HG03439 (cell line): Measurements from ENCODE around the gene MAGIX.

Source experiments
- ATAC-seq: cut with Tn5 transposase; IDR thresholded peaks from one replicate; pipeline ENCODE4 v1.9.1; 2021; ENCODE audit warnings: mild to moderate bottlenecking, moderate library complexity; ENCODE audit not compliant: unreplicated experiment

The MAGIX gene

DNA sequence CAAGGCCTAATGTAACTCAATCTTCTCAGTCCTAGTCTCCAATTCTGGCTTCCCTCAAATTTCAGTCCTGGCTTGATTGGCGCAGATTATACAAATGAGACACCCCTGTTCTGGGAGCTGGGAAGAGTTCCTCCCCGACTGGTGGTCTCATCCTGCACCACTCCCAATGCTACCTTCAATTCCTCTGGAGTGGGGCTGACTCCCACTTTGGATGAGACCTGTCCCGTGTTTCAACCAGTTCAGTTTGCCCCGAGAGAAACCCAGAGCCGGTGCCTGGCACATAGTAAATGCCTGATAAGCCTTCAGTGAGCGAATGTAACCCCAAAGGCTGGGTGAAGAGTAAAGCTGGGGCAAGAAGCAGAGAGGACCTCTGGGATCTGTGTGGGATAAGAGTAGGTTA is 41.5 kb downstream of the MAGIX start:
- no peak for ATAC-seq

- no peak for ATAC-seq
Observed at GRCh38 chrX:49204709-49205108, 42.2 kb downstream of the MAGIX start.

DNA sequence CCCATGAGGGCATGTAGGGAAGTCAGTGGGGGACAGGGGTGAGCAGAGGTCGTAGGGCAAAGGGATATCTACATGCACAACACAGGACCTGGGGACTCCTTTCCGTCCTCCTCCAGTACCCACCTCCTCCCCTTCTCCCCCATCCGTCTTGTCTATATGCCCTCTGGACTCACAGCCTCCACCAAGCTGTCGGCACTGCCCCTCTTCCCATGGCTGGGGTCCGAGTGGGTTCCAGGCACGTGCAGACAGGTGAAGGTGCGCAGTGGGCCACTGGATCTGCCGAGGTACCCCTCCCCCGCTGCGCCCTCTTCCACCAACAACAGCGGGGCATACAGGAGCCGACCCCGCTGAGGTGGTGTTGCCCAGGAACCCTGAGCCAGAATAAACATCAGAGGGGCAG is 42.9 kb downstream of the MAGIX start:
- ATAC-seq: no peak

DNA sequence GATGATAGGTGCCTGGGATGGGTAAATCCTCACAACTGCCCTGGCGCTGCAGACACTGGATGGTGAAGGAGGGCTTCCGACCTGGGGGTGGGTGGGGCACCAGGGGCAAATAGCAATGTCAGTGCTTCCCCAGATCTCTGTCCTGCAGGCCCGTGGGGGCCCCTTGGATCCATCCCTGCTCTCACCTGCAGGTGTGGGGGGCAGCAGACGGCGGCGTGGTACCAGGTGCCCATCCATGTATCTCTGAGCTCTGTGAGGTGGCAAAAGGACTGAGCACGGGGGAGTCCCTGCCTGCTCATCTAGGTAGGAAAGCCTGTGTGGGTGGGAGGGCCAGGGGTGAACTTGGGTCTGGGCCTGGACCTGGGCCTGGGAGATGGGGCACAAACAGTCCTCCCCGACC is 44.0 kb downstream of the MAGIX start:
- no peak for ATAC-seq

GRCh38 chrX:49208399-49208798 is 45.8 kb downstream of the MAGIX start:
- ATAC-seq: no peak

DNA sequence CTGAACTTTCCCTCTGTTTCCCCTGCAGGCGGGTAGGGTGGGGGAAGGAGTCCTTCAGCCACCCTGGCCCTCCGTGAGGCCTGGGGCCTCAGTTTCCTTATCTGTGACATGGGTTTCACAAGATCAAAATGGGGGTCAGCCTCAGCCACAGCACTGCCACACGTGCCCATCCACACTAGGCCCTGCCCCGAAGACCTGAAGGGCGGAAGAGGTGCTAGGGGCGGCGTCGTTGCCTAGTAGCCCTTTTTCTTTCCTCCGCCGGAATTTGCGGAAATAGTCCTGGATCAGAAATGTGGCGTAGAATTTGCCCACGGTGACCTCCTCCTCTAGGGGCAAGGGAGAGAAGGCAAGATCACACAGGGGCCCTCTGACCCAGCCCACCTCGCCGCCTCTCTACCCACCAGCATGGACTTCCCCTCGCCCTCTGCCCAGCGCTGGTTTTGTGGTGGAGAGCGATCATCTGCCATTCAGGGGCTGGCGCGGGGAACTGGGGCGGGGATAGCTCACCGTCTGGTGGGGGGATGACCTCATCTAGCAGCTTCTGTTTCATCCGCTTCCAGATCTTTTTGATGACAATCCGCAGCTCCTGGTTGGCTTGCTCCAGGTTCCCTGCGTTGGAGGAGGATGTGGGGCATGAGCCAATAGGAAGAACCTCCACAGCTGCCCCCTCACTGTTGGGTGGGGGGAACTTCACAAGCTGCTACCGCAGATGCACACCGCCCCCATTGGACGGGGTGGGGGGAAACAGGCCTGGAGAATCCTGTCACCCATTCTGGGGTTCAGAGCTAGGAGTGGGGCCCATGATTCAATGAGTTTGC is 47.1 kb downstream of the MAGIX start:
- no peak for ATAC-seq

DNA sequence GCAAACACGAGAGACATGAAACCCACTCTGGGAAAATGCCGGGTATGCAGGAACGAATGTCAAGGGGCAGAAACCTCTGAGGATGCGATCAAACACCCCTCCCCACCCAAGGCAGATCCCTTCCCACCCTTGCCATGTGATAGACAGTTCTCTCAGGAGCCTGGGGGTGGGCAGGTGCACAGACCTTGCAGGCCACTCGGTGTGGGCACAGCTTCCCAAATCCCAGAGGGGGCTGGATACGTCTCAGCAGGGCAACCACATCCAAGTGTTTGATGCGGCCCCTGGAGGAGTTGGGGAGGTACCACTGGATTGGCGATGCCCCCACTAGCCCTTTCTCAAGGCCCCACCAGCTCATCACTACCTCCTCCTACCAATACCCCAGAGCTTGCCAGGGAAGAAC is 47.8 kb downstream of the MAGIX start:
- no peak for ATAC-seq

DNA sequence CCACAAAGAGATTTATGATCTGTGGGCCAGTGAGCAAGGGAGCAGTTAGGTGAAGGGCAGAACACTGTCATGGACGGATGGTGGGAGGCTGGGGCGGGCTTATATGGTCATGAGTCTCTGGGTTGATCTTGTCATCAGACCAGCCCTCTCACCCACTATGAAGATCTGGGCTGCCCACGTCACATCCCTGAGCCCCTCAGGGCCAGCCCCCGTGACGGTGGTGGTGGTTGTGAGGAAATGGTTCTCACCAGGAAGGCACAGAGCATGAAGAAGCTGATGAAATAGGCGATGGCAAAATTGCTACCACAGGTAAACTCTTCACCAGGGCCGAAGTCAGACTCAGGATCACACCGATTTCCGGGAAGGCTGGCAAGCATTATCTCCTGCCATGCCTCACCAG is 48.5 kb downstream of the MAGIX start:
- ATAC-seq: no peak

DNA sequence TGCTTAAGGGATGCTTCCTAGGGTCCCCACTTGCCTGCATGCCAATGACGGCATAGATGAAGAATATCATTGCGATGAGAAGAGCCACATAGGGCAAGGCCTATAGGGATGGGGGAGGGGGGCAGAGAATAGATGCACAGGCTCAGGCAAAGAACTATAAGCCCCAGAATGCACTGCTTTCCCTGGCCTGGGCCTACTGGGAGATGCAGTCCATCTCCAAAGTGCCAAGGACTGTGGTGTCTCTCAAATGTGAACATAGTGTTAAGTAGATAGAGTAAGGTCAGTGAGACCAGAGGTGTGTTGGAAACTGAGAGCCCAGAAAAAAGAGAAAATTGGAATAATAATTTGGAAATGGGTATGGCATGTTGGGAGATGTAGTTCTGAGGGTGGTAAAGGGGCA is 49.7 kb downstream of the MAGIX start:
- no peak for ATAC-seq

GRCh38 chrX:49212861-49213260 is 50.3 kb downstream of the MAGIX start:
- ATAC-seq: no peak

DNA sequence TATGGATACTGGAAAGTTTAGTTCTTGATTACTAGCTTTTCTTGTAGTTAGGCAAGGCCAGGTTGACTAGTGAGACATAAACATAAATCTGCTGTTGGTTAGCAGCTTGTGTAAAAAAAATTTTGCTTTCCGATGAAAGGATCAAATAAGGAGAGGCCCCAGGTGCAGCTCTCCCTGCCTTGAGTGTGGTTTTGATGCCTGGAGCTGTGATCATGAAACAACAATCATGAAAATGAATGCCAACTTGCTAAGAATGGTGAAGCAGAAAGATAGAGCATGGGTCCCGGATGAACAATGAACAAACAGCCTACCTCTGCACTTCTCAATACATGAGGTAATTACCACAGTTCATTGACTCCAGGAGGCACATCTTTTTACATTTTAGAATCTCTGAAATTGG is 51.9 kb downstream of the MAGIX start:
- ATAC-seq: no peak

GRCh38 chrX:49214996-49215526 is 52.5 kb downstream of the MAGIX start:
- ATAC-seq: no peak
